Endothelial cell of umbilical vein (primary cell): ENCODE results near the gene RDH13. TPM values are rescaled to one million over a fixed set of nuclear protein-coding genes. Genes with fewer than 3 reads are reported as not detected.

Experiments
- BruUV-seq: library from RNA; stranded (reverse); fragments of 400-500 nt; replicated peaks from 2 replicates; lab custom pipeline; 2021; lab: Mats Ljungman, UMichigan
- CTCF ChIA-PET: fragments of 300-600, 350-600 bp; sonication (Branson Sonifier 250); formaldehyde crosslinking; loops from one replicate; lab custom pipeline; 2021; ENCODE audit warnings: antibody characterized with exemption, inconsistent platforms; lab: Charles Lee
- POLR2A ChIA-PET: fragments of 300-600, 350-600 bp; sonication (Branson Sonifier 250); formaldehyde crosslinking; loops from one replicate; lab custom pipeline; 2021; ENCODE audit warnings: antibody characterized with exemption, inconsistent platforms; lab: Charles Lee
- DNase-seq: peaks from one replicate; pipeline ENCODE4 v3.0.0-alpha.2; 2011; ENCODE audit warnings: low read depth, low spot score
- FAIRE-seq: peaks from 2 replicates; lab custom pipeline; 2011; peaks lifted over from hg19 to GRCh38; lab: Jason Lieb, UNC
- H2AFZ ChIP-seq: 2 replicates; pipeline ENCODE4 v1.6.0; 2012; ENCODE audit warnings: low read depth, low read length, control low read depth, inconsistent platforms
- H3K27ac ChIP-seq: 2 replicates; pipeline ENCODE4 v1.5.1; 2011; ENCODE audit warnings: low read depth, mild to moderate bottlenecking, control low read depth, low read length, moderate library complexity; ENCODE audit not compliant: insufficient read depth
- H3K27me3 ChIP-seq, 2 experiments: 2 replicates each; pipeline versions ENCODE4 v1.6.0 to v1.6.1; 2011; ENCODE audit warnings: low read length in 2 of 2, mixed read lengths in 1 of 2; ENCODE audit not compliant: control insufficient read depth in 2 of 2, insufficient read depth in 2 of 2
- H3K36me3 ChIP-seq, 2 experiments: 2 replicates in 1 of 2; 3 replicates in 1 of 2; pipeline ENCODE4 v1.5.1; 2011; ENCODE audit warnings: low read length in 2 of 2, mild to moderate bottlenecking in 1 of 2, moderate library complexity in 1 of 2; ENCODE audit not compliant: control insufficient read depth in 2 of 2, insufficient read depth in 2 of 2; ENCODE audit errors: extremely low read depth in 1 of 2
- H3K4me1 ChIP-seq: 3 replicates; pipeline ENCODE4 v1.5.1; 2011; ENCODE audit warnings: mild to moderate bottlenecking, low read length; ENCODE audit not compliant: control insufficient read depth, insufficient read depth; ENCODE audit errors: extremely low read depth
- H3K4me2 ChIP-seq: 2 replicates; pipeline ENCODE4 v1.6.1; 2011; ENCODE audit warnings: low read length, control low read depth, mixed read lengths; ENCODE audit not compliant: insufficient read depth
- H3K4me3 ChIP-seq, 3 experiments: fragments of 200-600 bp in 1 of 3; sonication (generic), shearing (Covaris generic) in 1 of 3; replicated peaks in 1 of 3; 2 replicates each; pipeline ENCODE4 v1.5.1; 2011 to 2016; ENCODE audit warnings: control low read depth in 3 of 3, low read length in 3 of 3, mild to moderate bottlenecking in 2 of 3, inconsistent platforms in 1 of 3, low read depth in 1 of 3, moderate library complexity in 1 of 3; ENCODE audit not compliant: insufficient read depth in 1 of 3
- H3K79me2 ChIP-seq: 2 replicates; pipeline ENCODE4 v1.6.0; 2012; ENCODE audit warnings: low read length, inconsistent platforms; ENCODE audit not compliant: control insufficient read depth, insufficient read depth
- H3K9ac ChIP-seq: replicated peaks from 2 replicates; pipeline ENCODE3; 2011; ENCODE audit warnings: low read length, control low read depth; ENCODE audit not compliant: insufficient read depth; ENCODE audit errors: extremely low read depth
- H3K9me1 ChIP-seq: replicated peaks from 3 replicates; pipeline ENCODE4 v1.6.0; 2011; ENCODE audit warnings: mild to moderate bottlenecking, low read length; ENCODE audit not compliant: control insufficient read depth, insufficient read depth; ENCODE audit errors: extremely low read depth
- H3K9me3 ChIP-seq: replicated peaks from 2 replicates; pipeline ENCODE4 v1.5.1; 2012; ENCODE audit warnings: low read length, inconsistent platforms; ENCODE audit not compliant: control insufficient read depth, insufficient read depth
- H4K20me1 ChIP-seq: replicated peaks from 2 replicates; pipeline ENCODE3; 2011; ENCODE audit warnings: mild to moderate bottlenecking, low read length; ENCODE audit not compliant: control insufficient read depth, insufficient read depth; ENCODE audit errors: extremely low read depth
- CTCF ChIP-seq, 2 donors: IDR thresholded peaks; 1 replicate in 1 of 2; 2 replicates in 1 of 2; pipeline ENCODE4 v1.5.1; 2011; ENCODE audit warnings: low read length in 2 of 2, mild to moderate bottlenecking in 2 of 2, moderate library complexity in 2 of 2, control low read depth in 1 of 2, inconsistent platforms in 1 of 2, low read depth in 1 of 2; ENCODE audit not compliant: insufficient read depth in 1 of 2; ENCODE audit errors: extremely low read depth in 1 of 2
- EZH2 ChIP-seq: IDR thresholded peaks from 2 replicates; pipeline ENCODE4 v1.6.1; 2012; ENCODE audit warnings: borderline replicate concordance, low read depth, mild to moderate bottlenecking, moderate library complexity, low read length, inconsistent platforms; ENCODE audit not compliant: severe bottlenecking
- FOS ChIP-seq: IDR thresholded peaks from 2 replicates; pipeline ENCODE4 v1.6.1; 2011; ENCODE audit warnings: mild to moderate bottlenecking, low read length, moderate library complexity, borderline replicate concordance; ENCODE audit not compliant: insufficient read depth
- GATA2 ChIP-seq: IDR thresholded peaks from 2 replicates; pipeline ENCODE4 v1.7.0; 2011; ENCODE audit warnings: low read depth, mild to moderate bottlenecking, moderate library complexity, mixed read lengths, low read length; ENCODE audit not compliant: insufficient read length, insufficient read depth
- JUN ChIP-seq: IDR thresholded peaks from 2 replicates; pipeline ENCODE4 v1.6.1; 2011; ENCODE audit warnings: borderline replicate concordance, low read depth; ENCODE audit not compliant: insufficient read length, insufficient read depth
- MYC ChIP-seq: IDR thresholded peaks from one replicate; pipeline ENCODE4 v1.6.1; 2011; ENCODE audit warnings: mild to moderate bottlenecking, low read depth, low read length
- POLR2A ChIP-seq: IDR thresholded peaks from 2 replicates; pipeline ENCODE4 v1.6.1; 2012; ENCODE audit warnings: low read depth, mild to moderate bottlenecking, control low read depth, low read length
- POLR2AphosphoS5 ChIP-seq: IDR thresholded peaks from 2 replicates; pipeline ENCODE4 v1.6.1; 2012; ENCODE audit warnings: low read depth, mild to moderate bottlenecking, control low read depth, low read length, moderate library complexity; ENCODE audit not compliant: insufficient read depth
- dilution Hi-C: fragments of 300-500 bp; cut with MboI; formaldehyde crosslinking; loops from one replicate; pipeline ENCODE4 v1.15.0; 2019; ENCODE audit warnings: low sequenced_read_pairs; ENCODE audit not compliant: extremely low pct_ligation_motif_present
- intact Hi-C: fragments of 100-400 bp; cut with micrococcal nuclease; formaldehyde crosslinking; loops from one replicate; pipeline ENCODE4 v1.10.0; 2022
- polyA plus RNA-seq, 4 experiments: library from polyadenylated mRNA; depleted of rRNA in 3 of 4; stranded (reverse) in 3 of 4; unstranded in 1 of 4; fragments of >200 nt; gene quantifications; 2 replicates each; pipeline versions ENCODE4 v1.2.1 to v1.2.3, GENCODE V29; 2011 to 2012; ENCODE audit warnings: missing spikeins in 1 of 4
- total RNA-seq: library from RNA; stranded (reverse); gene quantifications from 2 replicates; pipeline ENCODE4 v1.2.3, GENCODE V29; 2021
- TF ChIP-seq, protein P1 (sequence below): IDR thresholded peaks from 2 replicates; pipeline ENCODE4 v1.6.1; 2011; ENCODE audit not compliant: insufficient read depth, insufficient read length

Gene RDH13
- total and polyA plus RNA-seq, 2 donors (not counting 3 experiments of a cell fraction or from before 2014, with no cell fraction given) = 8.7 to 19.6 TPM

DNA sequence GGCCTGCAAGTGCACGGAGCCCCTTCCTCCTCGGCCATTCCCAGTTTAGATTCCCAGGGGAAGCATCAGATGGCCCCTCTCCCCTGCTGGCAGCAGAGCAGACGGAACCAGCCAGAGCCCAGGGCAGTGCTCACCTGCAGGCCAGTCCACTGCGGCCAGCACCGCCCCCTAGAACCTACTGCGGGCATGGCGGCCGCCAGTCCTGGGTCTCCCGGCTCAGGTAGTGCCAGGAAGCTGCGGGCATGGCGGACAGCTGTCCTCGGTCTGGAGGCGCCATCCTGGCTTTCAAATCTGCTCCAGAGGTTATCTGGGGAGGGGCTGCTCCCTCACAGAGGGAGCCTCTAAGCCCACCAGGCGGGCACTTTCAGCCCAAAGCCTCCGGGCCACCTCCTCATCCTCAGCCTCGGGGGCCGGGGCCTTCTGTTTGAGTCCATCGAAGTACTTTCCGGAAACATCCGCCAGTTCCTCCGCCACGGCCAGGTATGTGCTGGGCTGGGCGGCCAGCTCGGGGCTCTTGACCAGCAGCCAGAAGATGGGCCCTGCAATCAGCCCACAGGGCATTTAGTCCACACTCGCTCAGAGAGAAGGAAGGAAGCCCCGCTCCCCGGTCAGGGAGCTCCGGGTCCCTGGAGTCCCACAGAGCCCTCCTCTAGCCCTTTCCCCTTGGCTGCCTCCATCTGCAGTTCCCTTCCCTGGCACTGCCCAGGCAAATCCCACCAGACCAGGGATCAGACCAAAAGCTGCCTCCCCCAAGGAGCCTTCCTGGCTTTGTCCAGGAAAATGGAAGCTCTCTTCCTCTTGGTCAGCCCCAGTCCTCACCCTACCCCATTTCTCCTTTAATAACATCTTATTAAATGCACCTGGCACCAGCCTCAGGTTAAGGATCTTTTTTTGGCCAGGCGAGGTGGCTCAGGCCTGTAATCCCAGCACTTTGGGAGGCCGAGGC lies 17.9 kb downstream of the RDH13 start:
- Histone ChIP-seq H3K9me3 (no peaks in the 10 kb centered on the region), H3K4me3 (no peak overlapping the region), H3K36me3 (peaks cover 4 to 23% of the 10 kb centered on the region in 2 experiments), H2AFZ (no peak overlapping the region), H3K9me1 (no peaks in the 10 kb centered on the region), H3K9ac (no peak overlapping the region), H3K79me2 (no peaks in the 10 kb centered on the region), H3K4me2 (no peak overlapping the region), H3K27me3 (no peaks in the 10 kb centered on the region), H3K27ac (no peak overlapping the region), H3K4me1 (peaks cover 15% of the 10 kb centered on the region), H4K20me1 (no peaks in the 10 kb centered on the region)
- CTCF ChIA-PET = interaction anchor here (0.7 kb wide), 1 partner anchor 1034 kb away, joined by 3 read pairs; no protein-coding TSS in a partner anchor
- intact Hi-C loops = no loop called here
- no peak for DNase-seq
- BruUV-seq = no TSS peak
- POLR2A ChIA-PET = no interaction called here
- TF ChIP-seq POLR2AphosphoS5 = no peak
- no peak for TF ChIP-seq MYC
- TF ChIP-seq FOS = no peak
- no peak for TF ChIP-seq CTCF (IDR thresholded peaks at IDR 0.05; ENCODE audit: extremely low read depth in 1 of 2, insufficient read depth in 1 of 2, low read depth in 1 of 2, low read length in 2 of 2)
- no peak for TF ChIP-seq POLR2A
- TF ChIP-seq, protein P1, sequence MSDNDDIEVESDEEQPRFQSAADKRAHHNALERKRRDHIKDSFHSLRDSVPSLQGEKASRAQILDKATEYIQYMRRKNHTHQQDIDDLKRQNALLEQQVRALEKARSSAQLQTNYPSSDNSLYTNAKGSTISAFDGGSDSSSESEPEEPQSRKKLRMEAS = no peak
- no peak for TF ChIP-seq EZH2
- TF ChIP-seq GATA2 = no peak
- TF ChIP-seq JUN = no peak
- FAIRE-seq = no peak
- dilution Hi-C loops = no loop called here
